Measurements from ENCODE around the gene DAGLA. TPM values are rescaled to one million over a fixed set of nuclear protein-coding genes. Genes with fewer than 3 reads are reported as not detected.
A peak's percentile ranks its signal among the peaks of the same experiment; 100 is the strongest.

DAGLA gene
- total RNA-seq, 1 experiment from 2014 or later, result 9.5 TPM

DNA sequence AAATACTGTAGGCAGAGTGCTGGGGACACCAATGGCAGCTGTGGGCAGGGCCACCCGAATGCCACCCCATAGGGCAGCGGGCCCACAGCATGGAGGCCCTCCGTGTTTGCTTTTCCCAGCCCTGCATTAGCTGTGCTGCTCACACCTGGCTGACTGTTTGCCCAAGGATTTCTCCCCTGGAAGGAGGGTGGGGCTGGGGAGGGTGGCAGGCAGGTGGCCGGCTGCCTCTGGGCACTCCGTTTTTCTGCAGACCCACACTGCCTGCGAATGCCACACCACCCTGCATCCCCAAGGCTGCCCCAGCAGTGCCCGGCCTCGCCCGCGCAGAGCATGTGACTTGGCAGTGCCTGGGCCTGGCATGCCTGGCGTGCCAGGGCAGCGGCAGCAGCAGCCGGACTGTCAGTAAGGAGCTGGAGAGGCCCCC, 19.6 kb downstream of the DAGLA start:
- intact Hi-C loops (cut with micrococcal nuclease; ENCODE audit: unreplicated experiment), result no loop called here
- no TSS peak for BruUV-seq (replicated peaks)
- H3K4me3 ChIP-seq (ENCODE audit: low read depth, low read length), result no peak overlapping the region; the same call in 1 of the 2 replicates
- H3K9me3 ChIP-seq, result no peaks in the 10 kb centered on the region
- peaks cover 55% of the 10 kb centered on the region for H3K4me1 ChIP-seq
- no peak overlapping the region for H3K4me3 Mint-ChIP-seq (ENCODE audit: unreplicated experiment)
- TF ChIP-seq, protein P1, sequence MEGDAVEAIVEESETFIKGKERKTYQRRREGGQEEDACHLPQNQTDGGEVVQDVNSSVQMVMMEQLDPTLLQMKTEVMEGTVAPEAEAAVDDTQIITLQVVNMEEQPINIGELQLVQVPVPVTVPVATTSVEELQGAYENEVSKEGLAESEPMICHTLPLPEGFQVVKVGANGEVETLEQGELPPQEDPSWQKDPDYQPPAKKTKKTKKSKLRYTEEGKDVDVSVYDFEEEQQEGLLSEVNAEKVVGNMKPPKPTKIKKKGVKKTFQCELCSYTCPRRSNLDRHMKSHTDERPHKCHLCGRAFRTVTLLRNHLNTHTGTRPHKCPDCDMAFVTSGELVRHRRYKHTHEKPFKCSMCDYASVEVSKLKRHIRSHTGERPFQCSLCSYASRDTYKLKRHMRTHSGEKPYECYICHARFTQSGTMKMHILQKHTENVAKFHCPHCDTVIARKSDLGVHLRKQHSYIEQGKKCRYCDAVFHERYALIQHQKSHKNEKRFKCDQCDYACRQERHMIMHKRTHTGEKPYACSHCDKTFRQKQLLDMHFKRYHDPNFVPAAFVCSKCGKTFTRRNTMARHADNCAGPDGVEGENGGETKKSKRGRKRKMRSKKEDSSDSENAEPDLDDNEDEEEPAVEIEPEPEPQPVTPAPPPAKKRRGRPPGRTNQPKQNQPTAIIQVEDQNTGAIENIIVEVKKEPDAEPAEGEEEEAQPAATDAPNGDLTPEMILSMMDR (IDR thresholded peaks at IDR 0.05; ENCODE audit: insufficient read depth in 1 of 2, low read depth in 1 of 2, low read length in 1 of 2, severe bottlenecking in 1 of 2, unreplicated experiment in 1 of 2), result no peak
- peak; percentile 58 to 61 for DNase-seq
- H3K27ac Mint-ChIP-seq (ENCODE audit: unreplicated experiment), result no peak overlapping the region
- H3K27me3 Mint-ChIP-seq (ENCODE audit: insufficient read depth, unreplicated experiment), result no peaks in the 10 kb centered on the region
- H3K9me3 Mint-ChIP-seq (ENCODE audit: unreplicated experiment), result no peaks in the 10 kb centered on the region
- no peaks in the 10 kb centered on the region for H3K27me3 ChIP-seq (replicated peaks; ENCODE audit: control insufficient read depth, insufficient read depth, low read length)
- peaks cover 6% of the 10 kb centered on the region for H3K36me3 Mint-ChIP-seq (ENCODE audit: insufficient read depth, unreplicated experiment)
- H3K4me1 Mint-ChIP-seq (ENCODE audit: low read depth, unreplicated experiment), result peaks cover 16% of the 10 kb centered on the region
- H3K36me3 ChIP-seq (ENCODE audit: control insufficient read depth, insufficient read depth, low read length), result no peaks in the 10 kb centered on the region; the same call in 1 of the 2 replicates
- ChIA-PET POLR2A (interaction anchor here (0.6 kb wide), 1 partner anchor 73 kb away, joined by 4 read pairs; no protein-coding TSS in a partner anchor), CTCF (interaction anchor here (0.9 to 1.1 kb wide), 3 partner anchors 16 to 48 kb away, joined by 3 to 5 read pairs (median 3); no protein-coding TSS in a partner anchor)

DNA sequence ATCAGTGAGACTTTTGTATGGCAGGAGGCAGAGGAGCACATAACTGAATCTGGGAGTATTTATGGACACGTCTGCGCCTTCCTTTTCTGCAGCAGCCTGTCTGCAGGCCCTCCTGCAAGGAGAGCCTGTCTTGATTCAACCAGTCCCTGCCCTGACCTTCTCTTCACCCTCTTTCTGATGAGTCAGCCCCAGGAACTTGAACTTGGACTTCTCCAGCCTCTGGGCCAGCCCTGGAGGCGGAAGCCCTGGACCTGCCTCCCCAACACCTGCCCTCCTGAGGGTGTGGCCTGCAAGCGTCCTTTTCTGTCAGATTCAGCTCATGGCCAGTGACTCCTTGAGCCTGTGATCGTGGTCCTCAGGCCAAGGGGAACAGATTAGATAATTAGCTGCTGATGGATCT, 20.0 kb downstream of the DAGLA start:
- CTCF ChIA-PET, result interaction anchor here (0.6 to 0.9 kb wide), 2 partner anchors 33 to 63 kb away, joined by 3 to 7 read pairs; no protein-coding TSS in a partner anchor

DNA sequence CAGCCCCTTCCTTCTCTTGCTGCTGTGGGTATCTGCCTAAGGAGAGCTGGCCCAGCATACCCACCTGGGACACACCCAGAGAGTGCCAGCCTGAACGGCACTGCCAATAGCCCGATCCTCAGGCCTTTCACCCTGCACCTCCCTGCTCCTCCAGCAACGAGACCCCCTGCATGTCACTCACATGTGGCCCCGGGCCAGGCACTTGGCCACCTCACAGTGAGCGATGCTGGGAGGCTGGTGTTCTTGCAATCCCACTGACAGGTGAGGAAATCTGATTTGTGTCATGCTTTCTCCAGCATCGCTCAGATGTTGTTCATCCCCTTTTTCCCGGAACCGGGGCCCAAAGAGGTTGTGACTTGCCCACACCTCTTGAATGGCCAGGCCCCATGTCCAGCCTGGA, 20.5 kb downstream of the DAGLA start:
- POLR2A ChIA-PET, result no interaction called here
- peaks cover 6% of the 10 kb centered on the region for H3K36me3 Mint-ChIP-seq (ENCODE audit: insufficient read depth, unreplicated experiment)

More for the DNA sequence above, 20.0 kb downstream of the DAGLA start:
- no peaks in the 10 kb centered on the region for H3K9me3 Mint-ChIP-seq (ENCODE audit: unreplicated experiment)
- POLR2A ChIA-PET, result no interaction called here
- H3K4me1 Mint-ChIP-seq (ENCODE audit: low read depth, unreplicated experiment), result peaks cover 16% of the 10 kb centered on the region
- H3K4me3 ChIP-seq (ENCODE audit: low read depth, low read length), result no peak overlapping the region
- H3K9me3 ChIP-seq, result no peaks in the 10 kb centered on the region
- no TSS peak for BruUV-seq (replicated peaks)
- TF ChIP-seq, protein P1 (IDR thresholded peaks at IDR 0.05; ENCODE audit: insufficient read depth in 1 of 2, low read depth in 1 of 2, low read length in 1 of 2, severe bottlenecking in 1 of 2, unreplicated experiment in 1 of 2), result no peak
- H3K27me3 ChIP-seq (replicated peaks; ENCODE audit: control insufficient read depth, insufficient read depth, low read length), result no peaks in the 10 kb centered on the region
- H3K4me3 Mint-ChIP-seq (ENCODE audit: unreplicated experiment), result no peak overlapping the region
- no peak for DNase-seq
- no peak overlapping the region for H3K27ac Mint-ChIP-seq (ENCODE audit: unreplicated experiment)
- H3K4me1 ChIP-seq, result peaks cover 50% of the 10 kb centered on the region
- H3K36me3 Mint-ChIP-seq (ENCODE audit: insufficient read depth, unreplicated experiment), result peaks cover 6% of the 10 kb centered on the region
- intact Hi-C loops (cut with micrococcal nuclease; ENCODE audit: unreplicated experiment), result no loop called here
- H3K36me3 ChIP-seq (ENCODE audit: control insufficient read depth, insufficient read depth, low read length), result peaks cover under 1% of the 10 kb centered on the region; the same call in 1 of the 2 replicates
- no peaks in the 10 kb centered on the region for H3K27me3 Mint-ChIP-seq (ENCODE audit: insufficient read depth, unreplicated experiment)

More for the DNA sequence above, 20.5 kb downstream of the DAGLA start:
- TF ChIP-seq, protein P1 (IDR thresholded peaks at IDR 0.05; ENCODE audit: insufficient read depth in 1 of 2, low read depth in 1 of 2, low read length in 1 of 2, severe bottlenecking in 1 of 2, unreplicated experiment in 1 of 2), result no peak
- intact Hi-C loops (cut with micrococcal nuclease; ENCODE audit: unreplicated experiment), result loop anchor here (1.0 kb wide), 1 partner anchor 20 kb away; the partner anchor contains the start of gene DAGLA
- no peak overlapping the region for H3K27ac Mint-ChIP-seq (ENCODE audit: unreplicated experiment)
- Histone ChIP-seq H3K27me3 (replicated peaks; ENCODE audit: control insufficient read depth, insufficient read depth, low read length) (no peaks in the 10 kb centered on the region), H3K36me3 (ENCODE audit: control insufficient read depth, insufficient read depth, low read length) (peaks cover 1% of the 10 kb centered on the region; the same call in 1 of the 2 replicates), H3K9me3 (no peaks in the 10 kb centered on the region), H3K4me1 (peaks cover 45% of the 10 kb centered on the region), H3K4me3 (ENCODE audit: low read depth, low read length) (no peak overlapping the region)
- DNase-seq, result no peak
- H3K4me1 Mint-ChIP-seq (ENCODE audit: low read depth, unreplicated experiment), result peaks cover 16% of the 10 kb centered on the region
- no peaks in the 10 kb centered on the region for H3K27me3 Mint-ChIP-seq (ENCODE audit: insufficient read depth, unreplicated experiment)
- H3K9me3 Mint-ChIP-seq (ENCODE audit: unreplicated experiment), result no peaks in the 10 kb centered on the region
- CTCF ChIA-PET, result interaction anchor here (0.6 kb wide), 1 partner anchor 63 kb away, joined by 7 read pairs; no protein-coding TSS in a partner anchor
- BruUV-seq (replicated peaks), result no TSS peak
- no peak overlapping the region for H3K4me3 Mint-ChIP-seq (ENCODE audit: unreplicated experiment)
